ENCODE data around the gene RASSF7.
"Not testable (repeated sequence)": the region's sequence is repeated elsewhere in the genome, so short reads cannot be mapped to it uniquely, and the experiment has no call there.

Gene RASSF7

GRCh38 chr11:560305-561147, at the start of gene RASSF7, which contains the start of gene LMNTD2:
Gene RASSF7, plus strand, starts transcription at chr11:560970. Its CDS starts 799 bp downstream, at chr11:561769.
Gene LMNTD2, minus strand, starts transcription at chr11:560738. Its CDS starts 22 bp downstream, at chr11:560716.
- peak; percentile 68 to 86 for DNase-seq

- no peak for DNase-seq
Measured at GRCh38 chr11:512761-513595, 47.8 kb upstream of the RASSF7 start.

- no peak for DNase-seq
Measured at GRCh38 chr11:514606-515005, 46.2 kb upstream of the RASSF7 start.

GRCh38 chr11:515131-515530, 45.6 kb upstream of the RASSF7 start:
- no peak for DNase-seq

GRCh38 chr11:516400-516799, 44.4 kb upstream of the RASSF7 start:
- DNase-seq, result no peak

- not testable (repeated sequence) for DNase-seq
Measured at GRCh38 chr11:516918-517685, 43.7 kb upstream of the RASSF7 start.

- no peak for DNase-seq
Measured at GRCh38 chr11:518463-519202, 42.1 kb upstream of the RASSF7 start.

GRCh38 chr11:520428-521176, 40.2 kb upstream of the RASSF7 start:
- DNase-seq, result no peak

- no peak for DNase-seq
Measured at GRCh38 chr11:521177-521688, 39.5 kb upstream of the RASSF7 start.

- no peak for DNase-seq
Measured at GRCh38 chr11:526192-526591, 34.6 kb upstream of the RASSF7 start.

GRCh38 chr11:528166-528814, 32.5 kb upstream of the RASSF7 start:
- DNase-seq, result no peak

GRCh38 chr11:528815-529727, 31.7 kb upstream of the RASSF7 start:
- no peak for DNase-seq

- no peak for DNase-seq
Measured at GRCh38 chr11:529728-530411, 30.9 kb upstream of the RASSF7 start.

GRCh38 chr11:530960-531831, 29.6 kb upstream of the RASSF7 start:
- no peak for DNase-seq

GRCh38 chr11:531919-532526, 28.7 kb upstream of the RASSF7 start:
- no peak for DNase-seq

- no peak for DNase-seq
Measured at GRCh38 chr11:532527-532985, 28.2 kb upstream of the RASSF7 start.

- no peak for DNase-seq
Measured at GRCh38 chr11:532986-533585, 27.7 kb upstream of the RASSF7 start.
